ENCODE data around the gene RGR.

Gene RGR, protein sequence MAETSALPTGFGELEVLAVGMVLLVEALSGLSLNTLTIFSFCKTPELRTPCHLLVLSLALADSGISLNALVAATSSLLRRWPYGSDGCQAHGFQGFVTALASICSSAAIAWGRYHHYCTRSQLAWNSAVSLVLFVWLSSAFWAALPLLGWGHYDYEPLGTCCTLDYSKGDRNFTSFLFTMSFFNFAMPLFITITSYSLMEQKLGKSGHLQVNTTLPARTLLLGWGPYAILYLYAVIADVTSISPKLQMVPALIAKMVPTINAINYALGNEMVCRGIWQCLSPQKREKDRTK

DNA sequence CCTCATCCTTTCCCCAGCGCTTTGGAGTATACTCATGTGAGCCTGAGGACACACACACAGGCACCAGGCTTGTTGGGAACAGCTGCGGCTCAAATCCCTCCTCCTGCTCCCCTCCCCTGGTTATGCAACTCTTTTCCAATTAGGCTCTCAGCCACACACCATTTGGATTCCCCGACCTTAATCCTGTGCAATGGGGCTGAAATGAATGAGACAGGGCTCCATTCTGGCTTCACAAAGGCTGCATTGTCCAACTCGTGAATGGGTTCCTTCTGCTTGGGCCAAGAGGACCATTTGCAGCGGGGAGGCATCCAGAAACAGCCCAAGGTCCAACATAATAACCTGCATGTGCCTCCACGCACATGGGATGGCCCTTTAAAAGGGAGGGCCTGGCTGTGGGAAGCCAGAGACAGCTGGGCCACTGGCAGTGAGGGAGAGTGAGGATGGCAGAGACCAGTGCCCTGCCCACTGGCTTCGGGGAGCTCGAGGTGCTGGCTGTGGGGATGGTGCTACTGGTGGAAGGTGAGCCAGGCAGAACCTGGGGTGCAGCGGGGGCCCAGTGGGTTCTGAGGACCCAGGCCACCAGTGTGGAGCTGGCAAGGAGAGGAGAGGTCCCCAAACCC is at the start of gene RGR:
Gene RGR, plus strand, starts transcription at position 403 of the 620 bp plus-strand sequence. Its CDS starts 38 bp downstream, at position 441.
- DNase-seq, result no peak

DNA sequence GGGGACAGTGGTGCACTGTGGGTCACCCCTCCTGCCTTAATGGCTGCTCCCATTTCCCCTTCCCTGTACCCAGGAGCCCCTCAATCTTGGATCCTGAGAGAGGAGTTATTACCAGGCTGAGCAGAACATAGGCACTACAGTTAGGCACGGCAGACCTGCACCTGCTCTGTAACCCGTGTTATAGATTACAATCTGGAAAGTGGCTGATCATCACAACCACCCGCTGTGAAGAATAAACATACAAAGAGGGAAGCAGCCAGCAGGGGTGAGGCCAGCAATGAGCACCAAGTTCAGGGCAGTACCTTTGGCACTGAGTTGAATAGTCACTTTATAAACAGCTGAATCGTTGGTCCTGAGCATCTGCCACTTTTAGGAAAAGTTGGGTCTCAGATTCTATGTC is 48.8 kb upstream of the RGR start:
- DNase-seq, result no peak

DNA sequence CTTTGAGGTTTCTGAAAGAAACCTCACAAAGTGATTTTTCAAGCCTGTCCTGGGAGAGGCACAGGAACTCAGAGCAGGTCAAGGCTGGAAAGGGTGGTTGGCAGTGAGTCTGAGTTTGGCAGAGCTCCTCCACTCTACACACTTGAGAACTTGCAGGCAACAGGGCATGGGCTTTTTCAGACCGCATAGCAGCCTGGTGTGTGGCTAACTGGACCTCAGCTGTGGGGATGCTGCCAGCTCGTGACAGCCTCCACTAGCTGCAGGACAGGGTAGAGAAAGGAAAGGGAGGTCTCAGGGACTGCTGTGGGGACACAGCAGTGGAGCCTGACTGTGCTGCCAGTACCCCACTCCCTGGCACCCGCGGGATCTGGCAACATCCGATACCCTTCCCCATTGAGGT is 47.9 kb upstream of the RGR start:
- no peak for DNase-seq

DNA sequence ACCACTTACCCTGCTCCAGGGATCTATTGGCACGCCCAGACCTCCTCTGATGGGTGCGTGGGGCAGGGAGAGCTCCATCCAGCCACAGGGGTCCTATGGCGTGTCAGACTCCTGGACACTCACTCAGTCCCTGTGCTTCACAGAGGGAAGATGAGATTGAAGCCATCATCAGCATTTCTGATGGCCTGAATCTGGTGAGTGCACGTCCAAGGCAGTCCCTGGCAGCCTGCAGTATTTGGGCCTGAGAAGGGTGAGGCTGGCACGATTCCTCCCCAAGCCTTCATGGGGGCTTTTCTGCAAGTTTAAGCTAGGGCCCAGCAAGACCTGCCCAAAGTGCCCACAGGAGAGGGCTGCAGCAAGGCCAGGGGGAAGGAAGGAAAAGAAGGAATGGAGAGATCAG is 47.2 kb upstream of the RGR start:
- DNase-seq, result no peak

DNA sequence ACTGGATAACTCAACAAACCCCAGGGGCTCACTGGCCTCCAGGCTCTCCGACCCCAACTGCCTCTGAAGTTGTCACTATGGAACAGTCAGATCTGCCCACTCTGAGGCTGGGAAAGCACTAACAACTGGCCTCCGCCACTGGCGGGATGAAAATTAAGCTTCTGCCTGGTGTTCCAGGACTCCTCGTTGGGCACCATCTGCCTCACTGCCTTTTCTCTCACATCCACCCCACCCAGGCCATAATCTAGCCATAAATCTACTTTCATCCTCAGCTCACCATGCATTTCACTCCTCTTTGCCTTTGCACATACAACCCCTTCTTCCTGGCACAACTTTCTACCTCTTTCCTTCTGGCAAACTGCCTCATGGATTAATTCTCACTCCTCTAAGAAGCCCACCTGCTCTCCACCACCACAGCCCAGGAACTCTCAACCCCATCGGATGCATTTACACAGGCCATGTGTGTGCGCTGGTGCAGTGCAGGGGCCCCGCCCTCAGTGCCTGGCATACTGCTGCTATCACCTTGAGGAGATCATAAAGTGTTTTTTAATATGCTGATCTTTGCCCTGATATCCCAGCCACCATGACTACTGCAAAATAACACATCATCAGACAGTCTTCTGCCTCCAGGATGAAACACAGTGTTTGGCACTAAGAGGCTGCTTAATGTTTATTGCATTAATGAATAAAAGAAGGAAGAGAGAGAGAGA is 46.5 kb upstream of the RGR start:
- DNase-seq, result no peak

DNA sequence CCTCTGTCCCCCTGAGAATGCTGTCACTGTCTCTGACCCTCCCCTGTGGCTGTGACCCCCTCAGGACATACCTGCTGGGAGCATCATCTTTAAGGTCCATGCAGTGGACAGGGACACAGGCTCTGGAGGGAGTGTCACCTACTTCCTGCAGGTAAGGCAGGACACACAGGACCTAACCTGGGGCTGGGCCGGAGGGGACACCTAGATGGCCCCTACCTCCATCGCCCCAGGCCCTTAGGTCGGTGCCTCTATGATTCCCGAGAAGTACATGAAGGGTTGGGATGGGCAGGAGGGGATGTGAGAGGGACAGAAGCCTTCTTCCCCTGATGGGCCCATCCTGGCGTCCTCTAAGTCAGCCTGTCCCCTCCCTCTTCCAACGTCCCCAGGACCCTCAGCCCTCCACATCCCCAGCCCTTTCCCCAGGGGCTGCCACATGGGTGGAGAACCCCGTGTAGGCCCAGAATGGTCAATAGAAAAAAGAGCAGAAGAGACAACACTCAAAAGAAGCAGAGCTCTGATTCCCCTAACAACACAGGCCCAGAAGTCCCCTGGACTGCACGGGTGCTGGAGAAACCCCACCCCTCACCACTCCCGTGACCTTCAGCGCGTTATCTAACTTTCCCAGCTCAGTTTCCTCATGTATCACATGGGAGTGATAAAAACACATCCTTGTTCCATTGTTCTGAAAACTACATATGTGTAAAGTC is 44.2 kb upstream of the RGR start:
- DNase-seq, result no peak

DNA sequence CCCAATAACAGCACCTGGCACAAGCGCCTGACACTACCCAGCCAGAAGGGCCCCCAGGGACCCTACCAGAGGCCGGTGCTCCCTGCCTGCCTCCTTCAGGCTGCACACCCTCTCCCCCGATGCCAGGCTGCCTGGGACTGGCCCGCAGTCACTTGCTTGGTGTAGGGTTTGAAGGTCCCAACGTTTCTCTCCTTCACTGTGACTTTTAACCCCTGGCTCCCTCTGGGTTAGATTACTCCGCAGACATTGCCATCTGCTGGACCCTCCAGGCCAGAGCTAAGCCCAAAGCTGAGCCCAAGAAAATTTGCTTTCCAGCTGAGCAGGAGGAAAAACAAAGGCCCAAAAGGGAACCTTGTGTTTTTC is 43.6 kb upstream of the RGR start:
- no peak for DNase-seq

DNA sequence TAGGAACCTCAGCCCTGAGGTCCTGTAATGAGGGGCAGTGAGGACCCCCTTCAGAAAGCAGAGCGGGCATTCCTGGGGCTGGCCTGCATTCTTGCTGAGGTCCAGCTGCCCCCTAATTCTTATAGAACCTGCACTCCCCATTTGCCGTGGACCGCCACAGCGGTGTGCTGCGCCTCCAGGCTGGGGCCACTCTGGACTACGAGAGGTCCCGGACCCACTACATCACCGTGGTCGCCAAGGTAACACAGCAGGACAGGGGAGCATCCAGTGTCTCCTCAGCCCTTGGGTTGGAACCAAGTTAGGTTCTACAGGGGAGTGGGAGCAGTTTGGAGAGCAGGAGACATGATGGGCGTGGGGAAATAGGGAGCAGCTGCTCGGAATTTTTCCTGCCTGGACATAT is 43.2 kb upstream of the RGR start:
- DNase-seq, result no peak

DNA sequence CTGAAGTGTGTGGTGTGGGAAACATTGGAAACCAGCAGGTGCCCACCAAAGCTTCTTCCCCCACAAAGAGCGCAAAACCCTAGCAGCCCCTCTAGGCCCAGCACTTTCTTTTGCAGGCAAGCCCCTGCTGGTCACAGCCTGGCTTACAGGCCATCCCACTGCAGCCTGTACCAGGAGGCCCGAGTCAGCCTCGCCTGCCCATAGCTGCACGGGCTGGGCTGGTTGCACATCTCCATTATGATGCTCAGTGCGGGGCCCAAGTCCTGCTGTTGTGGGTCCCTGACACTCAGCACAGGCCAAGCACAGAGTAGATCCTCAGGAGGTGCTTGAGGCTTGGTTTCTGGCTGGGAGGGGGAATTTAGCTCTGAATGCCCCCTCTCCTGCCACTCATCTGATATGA is 42.5 kb upstream of the RGR start:
- DNase-seq, result no peak

DNA sequence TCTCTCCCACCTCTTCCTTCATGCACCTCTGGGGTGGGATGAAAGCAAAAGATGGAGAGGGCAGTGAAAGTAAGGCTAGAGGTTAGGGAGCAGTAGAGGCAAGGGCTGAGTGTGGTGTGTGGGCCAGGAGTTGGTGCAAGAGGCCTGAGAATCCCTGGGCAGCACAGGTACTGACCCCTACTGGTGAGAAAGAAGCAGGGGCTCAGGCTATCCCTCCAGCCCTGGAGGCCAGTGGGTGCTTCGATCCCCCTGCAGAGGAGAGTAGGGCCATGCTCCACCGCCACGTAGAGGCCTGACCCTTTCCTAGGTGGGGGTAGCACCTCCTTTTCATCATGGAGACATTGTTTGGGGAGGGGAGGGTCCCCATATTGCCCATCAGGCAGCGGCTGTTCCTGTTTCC is 40.7 kb upstream of the RGR start:
- no peak for DNase-seq

DNA sequence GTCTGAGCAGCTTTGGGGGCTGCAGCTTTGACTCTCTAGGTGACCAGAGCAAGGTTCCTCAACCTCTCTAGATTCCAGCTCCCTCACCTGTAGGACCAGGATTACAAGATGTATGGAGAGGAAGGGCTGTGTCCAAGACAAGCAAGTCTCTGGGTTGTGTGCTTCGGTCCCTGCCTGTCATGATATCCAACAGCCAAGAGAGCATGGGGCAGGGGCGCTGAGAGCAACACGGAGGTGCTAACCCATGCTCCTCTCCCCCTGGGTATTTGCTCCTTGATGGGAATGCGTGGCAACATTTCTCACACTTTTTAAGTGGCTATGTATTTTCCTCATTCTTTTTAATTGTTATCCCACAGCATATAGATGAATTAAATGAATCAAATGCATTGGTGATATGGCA is 40.2 kb upstream of the RGR start:
- DNase-seq, result no peak

DNA sequence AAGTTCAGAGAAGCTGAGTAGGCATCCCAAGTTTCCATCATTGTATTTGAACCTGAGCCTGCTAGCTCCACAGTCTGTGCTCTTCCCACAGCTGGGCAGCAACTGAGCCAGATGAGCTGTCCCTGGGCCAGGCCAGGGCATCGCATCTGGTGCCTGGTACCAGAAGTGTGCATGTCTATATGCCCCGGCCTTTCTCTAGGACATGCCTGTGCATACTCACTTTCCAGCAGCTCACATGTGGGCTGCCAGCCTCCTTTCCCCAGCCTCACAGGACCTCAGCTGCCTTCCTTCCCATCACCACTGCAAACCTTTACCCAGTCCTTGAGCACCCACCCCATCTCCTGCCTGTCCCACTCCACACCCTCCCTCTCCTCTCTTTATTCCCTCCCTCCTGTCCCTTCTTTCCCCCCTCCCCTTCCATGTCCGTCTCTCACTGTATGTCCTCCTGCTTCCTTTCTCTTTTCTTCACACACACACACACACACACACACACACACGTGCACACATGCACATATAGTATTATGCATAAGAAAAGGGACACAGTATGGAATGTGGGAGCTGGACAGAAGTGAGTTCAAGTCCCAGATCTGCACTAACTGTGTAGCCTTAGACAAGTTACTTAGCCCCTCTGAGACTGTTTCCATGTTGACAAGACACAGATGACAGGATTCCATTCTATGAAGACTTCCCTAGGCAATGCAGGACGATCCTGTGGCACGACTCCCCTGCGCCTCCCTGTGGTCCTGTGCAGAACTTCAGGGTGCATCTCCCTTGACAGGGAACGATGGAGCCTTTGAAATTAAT is 39.6 kb upstream of the RGR start:
- DNase-seq, result peak; percentile 63

DNA sequence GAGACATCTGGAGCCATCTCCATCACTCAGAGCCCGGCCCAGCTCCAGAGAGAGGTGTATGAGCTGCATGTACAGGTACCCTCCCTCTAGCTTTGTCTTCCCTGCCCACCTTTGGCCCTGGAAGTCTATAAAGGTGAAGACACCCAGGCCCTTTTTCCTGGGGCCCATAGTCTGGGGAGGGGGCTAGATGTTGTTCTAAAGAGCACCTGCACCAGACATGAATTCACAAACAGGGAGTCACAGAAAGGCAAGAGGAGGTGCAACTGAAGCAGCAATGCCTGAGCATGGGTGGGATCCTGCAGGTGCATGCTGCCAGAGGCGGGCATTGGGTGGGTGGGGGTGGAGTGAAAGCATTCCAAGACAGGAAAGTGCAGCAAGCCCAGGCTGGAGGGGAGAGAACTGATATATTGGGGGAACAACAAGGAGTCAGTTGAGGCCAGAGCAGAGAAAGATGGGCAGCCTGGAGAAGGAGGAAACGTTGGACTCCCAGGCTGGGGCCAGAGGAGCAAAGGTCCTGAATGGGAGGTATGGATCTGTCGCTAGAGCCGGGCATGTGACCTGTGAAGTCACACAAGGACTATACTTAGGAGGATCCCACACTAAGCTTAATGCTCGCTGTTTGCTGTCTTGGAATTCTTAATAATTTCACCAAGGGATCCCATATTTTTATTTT is 38.9 kb upstream of the RGR start:
- no peak for DNase-seq

DNA sequence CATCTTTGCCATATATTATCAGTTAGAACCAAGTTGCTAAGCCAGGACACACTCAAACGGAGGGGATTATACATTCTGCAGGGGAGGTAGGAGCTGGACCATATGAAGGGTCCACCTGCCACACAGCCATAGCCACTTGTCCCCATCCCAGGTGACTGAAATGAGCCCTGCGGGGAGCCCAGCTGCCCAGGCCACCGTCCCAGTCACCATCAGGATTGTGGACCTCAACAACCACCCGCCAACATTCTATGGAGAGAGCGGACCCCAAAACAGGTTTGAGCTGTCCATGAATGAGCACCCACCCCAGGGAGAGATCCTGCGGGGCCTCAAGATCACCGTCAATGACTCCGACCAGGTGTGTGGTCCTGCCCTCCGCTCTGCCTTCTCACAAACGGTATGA is 36.8 kb upstream of the RGR start:
- DNase-seq, result no peak

DNA sequence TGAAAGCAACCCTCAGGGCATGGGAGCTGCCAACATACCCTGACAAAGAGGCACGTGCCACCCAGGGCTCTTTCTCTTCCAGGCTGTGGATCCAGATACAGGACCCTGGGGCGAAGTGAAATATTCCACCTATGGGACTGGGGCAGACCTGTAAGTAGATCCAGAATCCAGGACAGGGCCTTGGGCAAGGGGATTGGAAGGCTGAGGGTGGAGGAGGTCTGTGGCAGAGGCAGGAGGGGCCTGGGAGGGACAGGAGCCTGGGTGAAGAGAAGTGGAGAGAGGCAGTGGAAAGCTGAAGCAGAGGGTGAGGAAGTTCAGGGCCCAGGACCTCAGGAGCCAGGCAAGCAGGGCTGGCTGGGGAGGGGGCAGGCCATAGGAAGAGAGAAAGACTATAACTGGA is 33.3 kb upstream of the RGR start:
- DNase-seq, result no peak

DNA sequence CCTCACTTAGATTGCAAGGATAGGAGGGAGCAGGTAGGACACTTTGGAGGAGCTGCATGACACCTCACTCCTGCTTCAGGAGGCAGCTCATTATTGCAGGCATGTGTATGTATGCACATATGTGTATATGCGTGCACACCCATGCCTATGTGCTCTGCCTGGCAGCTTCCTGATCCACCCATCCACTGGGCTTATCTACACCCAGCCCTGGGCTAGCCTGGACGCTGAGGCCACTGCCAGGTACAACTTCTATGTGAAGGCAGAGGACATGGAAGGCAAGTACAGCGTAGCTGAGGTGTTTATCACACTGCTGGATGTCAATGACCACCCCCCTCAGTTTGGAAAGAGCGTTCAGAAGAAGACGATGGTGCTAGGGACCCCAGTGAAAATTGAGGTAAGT is 32.8 kb upstream of the RGR start:
- DNase-seq, result no peak

DNA sequence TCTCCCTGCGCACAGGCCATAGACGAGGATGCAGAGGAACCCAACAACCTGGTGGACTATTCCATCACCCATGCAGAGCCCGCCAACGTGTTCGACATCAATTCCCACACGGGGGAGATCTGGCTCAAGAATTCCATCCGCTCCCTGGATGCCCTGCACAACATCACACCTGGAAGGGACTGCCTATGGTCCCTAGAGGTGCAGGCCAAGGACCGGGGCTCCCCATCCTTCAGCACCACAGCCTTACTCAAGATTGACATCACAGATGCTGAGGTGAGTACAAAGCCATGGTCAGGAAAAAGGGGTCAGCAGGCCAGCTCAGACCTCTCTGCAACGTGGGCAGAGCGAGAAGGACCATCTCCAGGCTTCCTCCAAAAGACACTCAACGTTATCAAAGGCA is 31.8 kb upstream of the RGR start:
- no peak for DNase-seq

DNA sequence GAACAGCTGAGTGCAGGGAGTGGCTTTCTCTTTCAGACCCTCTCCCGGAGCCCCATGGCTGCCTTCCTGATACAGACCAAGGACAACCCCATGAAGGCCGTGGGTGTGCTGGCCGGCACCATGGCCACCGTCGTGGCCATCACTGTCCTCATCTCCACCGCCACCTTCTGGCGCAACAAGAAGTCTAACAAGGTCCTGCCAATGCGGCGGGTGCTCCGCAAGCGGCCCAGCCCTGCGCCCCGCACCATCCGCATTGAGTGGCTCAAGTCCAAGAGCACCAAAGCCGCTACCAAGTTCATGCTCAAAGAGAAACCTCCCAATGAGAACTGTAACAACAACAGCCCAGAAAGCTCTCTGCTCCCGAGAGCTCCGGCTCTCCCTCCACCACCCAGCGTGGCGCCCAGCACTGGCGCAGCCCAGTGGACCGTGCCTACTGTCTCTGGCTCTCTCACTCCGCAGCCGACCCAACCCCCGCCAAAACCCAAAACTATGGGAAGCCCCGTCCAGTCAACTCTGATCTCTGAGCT is 30.7 kb upstream of the RGR start:
- DNase-seq, result no peak

DNA sequence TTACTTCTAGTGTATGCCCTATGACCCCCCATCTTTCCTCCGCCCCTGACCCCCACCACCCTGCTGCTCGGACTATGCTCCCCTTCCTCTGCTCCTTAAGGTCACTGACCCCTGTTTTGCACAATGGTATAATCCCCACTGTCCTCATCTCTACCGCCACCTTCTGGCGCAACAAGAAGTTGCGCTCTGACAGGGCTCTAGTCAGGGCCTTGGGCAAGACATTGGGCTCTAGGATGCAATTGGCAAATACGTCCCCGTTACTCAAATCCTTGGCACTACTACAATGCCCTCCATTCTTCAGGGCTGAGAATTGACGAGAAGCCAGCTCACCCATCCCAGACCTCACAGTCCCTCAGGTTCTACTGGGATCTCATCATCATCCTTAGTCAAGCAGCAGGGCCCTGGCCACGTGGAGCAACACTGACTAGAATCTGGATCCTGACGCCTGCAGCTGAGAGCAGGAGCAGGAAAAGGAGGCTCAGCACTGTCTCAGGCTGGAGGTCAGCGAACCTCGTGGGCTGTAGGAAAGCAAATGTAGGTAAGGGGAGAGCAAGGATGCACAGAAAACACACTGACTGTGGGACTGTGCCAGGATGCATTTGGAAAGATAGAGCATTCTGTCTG is 30.1 kb upstream of the RGR start:
- peak; percentile 18 for DNase-seq

DNA sequence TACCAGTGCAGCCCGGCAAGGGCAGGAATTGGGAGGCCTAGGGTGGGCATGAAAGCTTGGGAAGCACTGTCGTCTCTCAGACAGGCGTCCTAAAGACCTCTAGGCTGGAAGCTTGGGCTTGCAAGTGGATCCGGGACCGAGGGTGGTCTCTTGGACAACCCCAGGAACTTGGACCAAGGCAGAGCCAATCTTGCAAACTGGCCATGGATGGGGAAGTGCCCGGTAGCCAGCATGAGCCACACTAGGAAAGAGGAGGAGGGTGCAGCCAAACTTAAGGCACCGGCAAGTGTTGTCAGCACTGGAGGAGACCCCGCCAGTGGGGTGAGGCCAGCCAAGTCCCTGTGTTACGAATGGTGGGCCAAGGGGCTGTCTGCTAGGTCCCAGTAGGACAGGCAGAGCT is 28.0 kb upstream of the RGR start:
- no peak for DNase-seq

DNA sequence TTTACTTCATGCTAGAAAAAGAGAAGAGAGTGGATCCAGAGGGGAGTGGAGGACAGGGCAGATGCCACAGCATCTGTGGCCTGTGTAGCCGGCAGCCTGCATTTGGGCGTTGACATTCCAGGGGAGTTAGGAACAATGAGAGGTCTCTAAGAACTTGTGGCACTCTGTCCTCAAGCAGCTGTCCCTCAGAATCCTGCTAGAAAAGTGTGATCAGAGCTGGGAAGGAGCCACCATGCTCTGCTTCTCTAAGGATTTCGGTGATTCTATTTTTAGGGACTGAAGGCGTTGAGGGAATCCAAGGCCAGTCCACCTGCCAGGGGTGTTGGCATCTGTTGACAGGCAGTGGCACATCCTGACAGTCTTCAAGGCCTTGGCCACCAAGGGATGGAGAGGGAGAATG is 27.1 kb upstream of the RGR start:
- no peak for DNase-seq

DNA sequence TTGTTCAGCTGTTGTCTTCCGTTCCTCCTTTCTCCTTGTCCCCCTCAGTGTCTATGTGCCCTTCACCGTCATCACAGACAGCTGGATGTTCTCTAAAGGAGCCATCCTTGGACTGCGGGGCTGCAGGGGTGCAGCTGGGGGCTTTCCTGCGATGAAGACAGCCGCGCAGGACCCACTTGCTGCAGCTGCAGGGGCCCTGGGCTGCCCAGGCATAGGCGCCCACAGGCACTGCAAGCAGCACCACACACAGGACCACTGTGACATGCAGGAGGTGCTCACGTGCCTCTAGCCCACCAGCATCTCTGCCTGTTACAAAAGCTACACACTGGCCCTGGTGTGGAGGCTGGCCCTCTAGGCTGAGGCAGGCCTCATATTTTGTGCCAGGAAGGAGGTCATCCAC is 22.9 kb upstream of the RGR start:
- DNase-seq, result no peak
